SK-N-SH (cell line): ENCODE results near the gene ARMC3.
A peak's percentile ranks its signal among the peaks of the same experiment; 100 is the strongest.

Experiments
- EZH2phosphoT487 ChIP-seq: fragments of 200-600 bp; sonication (generic); IDR thresholded peaks from 2 replicates; pipeline ENCODE4 v1.6.1; 2017; ENCODE audit warnings: low read depth, mixed run types, mild to moderate bottlenecking, antibody characterized with exemption, moderate library complexity, borderline replicate concordance
- POLR2AphosphoS5 ChIP-seq: IDR thresholded peaks from 2 replicates; pipeline ENCODE4 v1.6.1; 2012; ENCODE audit warnings: low read depth, low read length
- RAD21 ChIP-seq: IDR thresholded peaks from 2 replicates; pipeline ENCODE4 v1.6.1; 2012; ENCODE audit warnings: mild to moderate bottlenecking, low read length
- TAF1 ChIP-seq: IDR thresholded peaks from 2 replicates; pipeline ENCODE4 v1.6.1; 2012; ENCODE audit warnings: low read depth, mild to moderate bottlenecking, low read length, moderate library complexity, borderline replicate concordance
- TF ChIP-seq, protein P1 (sequence below): fragments of 200-600 bp; sonication (generic); IDR thresholded peaks from 2 replicates; pipeline ENCODE4 v1.6.1; 2017; ENCODE audit warnings: antibody characterized with exemption, mild to moderate bottlenecking, moderate library complexity
- TF ChIP-seq, protein P2 (sequence below): fragments of 150-350 bp; IDR thresholded peaks from 2 replicates; pipeline ENCODE4 v1.6.1; 2016; ENCODE audit warnings: mild to moderate bottlenecking, low read depth, low read length

DNA sequence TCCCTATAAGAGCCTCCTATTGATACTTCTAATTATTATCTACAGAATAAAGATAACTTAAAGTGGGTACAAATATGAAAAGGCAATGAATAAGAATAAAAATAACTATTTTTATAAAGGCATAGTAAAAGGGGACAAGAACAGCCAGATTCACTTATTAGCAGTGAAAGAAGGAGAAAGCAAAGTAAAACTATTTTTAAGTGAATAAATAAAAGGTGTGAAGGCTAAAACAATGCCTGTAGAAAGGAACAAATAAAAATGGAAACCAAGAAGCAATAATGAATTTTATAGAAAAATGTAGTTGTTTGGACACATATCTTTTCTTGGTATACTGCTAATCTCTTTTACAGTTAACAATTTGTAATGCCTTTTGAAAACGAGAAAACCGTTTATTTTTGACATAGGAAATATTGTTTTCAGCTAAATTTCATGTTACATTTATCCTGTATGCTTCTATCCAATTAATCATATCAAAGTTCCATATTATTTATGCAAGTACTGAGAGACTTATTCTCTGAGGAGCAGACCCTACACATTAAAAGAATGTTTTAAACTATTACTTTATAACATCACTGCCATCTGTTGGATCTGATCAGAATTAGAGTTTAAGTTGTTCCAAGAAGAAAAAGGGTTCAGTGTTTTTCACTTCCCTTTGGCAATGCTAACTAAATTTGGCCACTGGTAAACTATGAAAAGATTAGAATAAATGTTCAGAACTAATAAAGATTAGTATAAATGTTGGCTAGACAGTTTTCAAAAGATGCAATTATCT is 59.1 kb downstream of the ARMC3 start:
- no peak for TF ChIP-seq POLR2AphosphoS5
- TF ChIP-seq, protein P1, sequence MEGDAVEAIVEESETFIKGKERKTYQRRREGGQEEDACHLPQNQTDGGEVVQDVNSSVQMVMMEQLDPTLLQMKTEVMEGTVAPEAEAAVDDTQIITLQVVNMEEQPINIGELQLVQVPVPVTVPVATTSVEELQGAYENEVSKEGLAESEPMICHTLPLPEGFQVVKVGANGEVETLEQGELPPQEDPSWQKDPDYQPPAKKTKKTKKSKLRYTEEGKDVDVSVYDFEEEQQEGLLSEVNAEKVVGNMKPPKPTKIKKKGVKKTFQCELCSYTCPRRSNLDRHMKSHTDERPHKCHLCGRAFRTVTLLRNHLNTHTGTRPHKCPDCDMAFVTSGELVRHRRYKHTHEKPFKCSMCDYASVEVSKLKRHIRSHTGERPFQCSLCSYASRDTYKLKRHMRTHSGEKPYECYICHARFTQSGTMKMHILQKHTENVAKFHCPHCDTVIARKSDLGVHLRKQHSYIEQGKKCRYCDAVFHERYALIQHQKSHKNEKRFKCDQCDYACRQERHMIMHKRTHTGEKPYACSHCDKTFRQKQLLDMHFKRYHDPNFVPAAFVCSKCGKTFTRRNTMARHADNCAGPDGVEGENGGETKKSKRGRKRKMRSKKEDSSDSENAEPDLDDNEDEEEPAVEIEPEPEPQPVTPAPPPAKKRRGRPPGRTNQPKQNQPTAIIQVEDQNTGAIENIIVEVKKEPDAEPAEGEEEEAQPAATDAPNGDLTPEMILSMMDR: peak; percentile 64
- TF ChIP-seq, protein P2, sequence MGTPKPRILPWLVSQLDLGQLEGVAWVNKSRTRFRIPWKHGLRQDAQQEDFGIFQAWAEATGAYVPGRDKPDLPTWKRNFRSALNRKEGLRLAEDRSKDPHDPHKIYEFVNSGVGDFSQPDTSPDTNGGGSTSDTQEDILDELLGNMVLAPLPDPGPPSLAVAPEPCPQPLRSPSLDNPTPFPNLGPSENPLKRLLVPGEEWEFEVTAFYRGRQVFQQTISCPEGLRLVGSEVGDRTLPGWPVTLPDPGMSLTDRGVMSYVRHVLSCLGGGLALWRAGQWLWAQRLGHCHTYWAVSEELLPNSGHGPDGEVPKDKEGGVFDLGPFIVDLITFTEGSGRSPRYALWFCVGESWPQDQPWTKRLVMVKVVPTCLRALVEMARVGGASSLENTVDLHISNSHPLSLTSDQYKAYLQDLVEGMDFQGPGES: no peak
- TF ChIP-seq EZH2phosphoT487: no peak
- TF ChIP-seq TAF1: no peak
- TF ChIP-seq RAD21: peak; percentile 76
